ENCODE data around the gene AADACL2.

The AADACL2 gene

DNA sequence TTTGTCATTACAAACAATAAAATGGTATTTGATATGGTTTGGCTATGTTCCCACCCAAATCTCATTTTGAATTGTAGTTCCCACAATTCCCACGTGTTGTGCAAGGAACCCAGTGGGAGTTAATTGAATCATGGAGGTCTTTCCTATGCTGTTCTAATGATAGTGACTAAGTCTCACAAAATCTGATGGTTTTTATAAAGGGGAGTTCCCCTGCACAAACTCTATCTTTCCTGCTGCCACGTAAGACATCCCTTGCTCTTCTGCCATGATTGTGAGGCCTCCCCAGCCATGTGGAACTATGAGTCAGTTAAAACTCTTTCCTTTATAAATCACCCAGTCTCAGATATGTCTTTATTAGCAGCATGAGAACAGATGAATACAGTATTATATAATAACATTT is 64.7 kb downstream of the AADACL2 start:
- FAIRE-seq (no peak), DNase-seq (ENCODE audit: insufficient read length, low spot score) (no peak)
- TF ChIP-seq POLR2A (IDR thresholded peaks at IDR 0.05; ENCODE audit: low read depth, low read length): no peak

DNA sequence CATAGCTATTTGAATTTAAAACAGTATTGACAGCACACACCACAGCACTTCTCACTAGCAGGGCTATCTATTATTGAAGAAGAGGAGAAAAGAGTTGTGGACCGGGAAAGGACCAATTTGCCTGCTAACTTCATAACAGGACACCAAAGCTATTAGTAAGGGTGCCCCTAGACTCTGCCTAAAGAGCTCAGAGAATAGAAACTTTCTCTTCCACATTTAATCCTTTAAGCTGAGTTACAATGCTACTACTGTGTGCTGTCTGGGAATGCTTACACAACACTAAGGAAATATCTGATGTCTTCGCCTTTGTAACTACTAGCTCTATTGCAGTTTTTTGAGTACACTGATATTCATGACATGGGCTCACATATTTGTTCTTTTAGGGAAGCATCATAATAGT is 66.7 kb downstream of the AADACL2 start:
- TF ChIP-seq POLR2A (IDR thresholded peaks at IDR 0.05; ENCODE audit: low read depth, low read length): no peak
- peak; percentile 53 for FAIRE-seq
- no peak for DNase-seq (ENCODE audit: insufficient read length, low spot score)

DNA sequence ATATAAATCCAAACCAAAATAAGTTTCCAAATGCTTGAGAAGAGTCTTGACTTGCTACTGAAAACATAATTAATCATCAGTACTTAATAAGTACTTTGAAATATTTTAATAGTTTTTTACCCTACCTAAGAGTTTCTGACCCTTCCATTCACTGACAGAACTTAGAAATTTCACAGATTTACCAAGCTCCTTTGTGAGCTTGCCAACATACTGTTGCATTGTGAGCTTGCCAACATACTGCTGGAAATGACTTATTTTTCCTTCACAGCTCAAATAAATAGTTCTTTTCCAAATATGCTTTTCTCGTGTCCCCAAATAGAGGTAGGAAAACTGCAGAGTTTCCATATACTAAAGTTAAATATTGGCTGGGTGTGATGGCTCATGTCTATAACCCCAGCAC is 70.5 kb downstream of the AADACL2 start:
- FAIRE-seq (no peak), DNase-seq (ENCODE audit: insufficient read length, low spot score) (no peak)
- TF ChIP-seq POLR2A (IDR thresholded peaks at IDR 0.05; ENCODE audit: low read depth, low read length): no peak

DNA sequence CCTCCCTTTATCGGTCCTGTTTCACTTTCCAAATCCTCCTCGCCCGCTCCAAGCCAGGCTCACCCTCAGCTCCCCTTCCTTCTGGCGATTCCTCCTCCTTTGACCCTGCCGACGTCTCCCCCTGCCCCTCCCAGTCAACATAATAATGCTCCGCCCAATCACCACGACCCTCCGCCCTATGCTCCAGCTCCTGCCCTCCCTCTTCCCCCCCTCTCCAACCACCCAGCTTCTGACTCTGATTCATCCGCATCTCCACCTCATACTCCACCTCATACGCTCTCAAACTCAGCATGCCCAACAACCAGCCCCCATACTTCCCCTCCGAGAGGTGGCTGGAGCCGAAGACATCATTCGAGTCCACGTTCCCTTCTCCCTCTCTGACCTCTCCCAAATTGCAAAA is 73.1 kb downstream of the AADACL2 start:
- no peak for DNase-seq (ENCODE audit: insufficient read length, low spot score)
- TF ChIP-seq POLR2A (IDR thresholded peaks at IDR 0.05; ENCODE audit: low read depth, low read length): no peak
- FAIRE-seq: no peak

All from H54 (cell line).